ENCODE data around the gene MAP2K1.

The MAP2K1 gene

DNA sequence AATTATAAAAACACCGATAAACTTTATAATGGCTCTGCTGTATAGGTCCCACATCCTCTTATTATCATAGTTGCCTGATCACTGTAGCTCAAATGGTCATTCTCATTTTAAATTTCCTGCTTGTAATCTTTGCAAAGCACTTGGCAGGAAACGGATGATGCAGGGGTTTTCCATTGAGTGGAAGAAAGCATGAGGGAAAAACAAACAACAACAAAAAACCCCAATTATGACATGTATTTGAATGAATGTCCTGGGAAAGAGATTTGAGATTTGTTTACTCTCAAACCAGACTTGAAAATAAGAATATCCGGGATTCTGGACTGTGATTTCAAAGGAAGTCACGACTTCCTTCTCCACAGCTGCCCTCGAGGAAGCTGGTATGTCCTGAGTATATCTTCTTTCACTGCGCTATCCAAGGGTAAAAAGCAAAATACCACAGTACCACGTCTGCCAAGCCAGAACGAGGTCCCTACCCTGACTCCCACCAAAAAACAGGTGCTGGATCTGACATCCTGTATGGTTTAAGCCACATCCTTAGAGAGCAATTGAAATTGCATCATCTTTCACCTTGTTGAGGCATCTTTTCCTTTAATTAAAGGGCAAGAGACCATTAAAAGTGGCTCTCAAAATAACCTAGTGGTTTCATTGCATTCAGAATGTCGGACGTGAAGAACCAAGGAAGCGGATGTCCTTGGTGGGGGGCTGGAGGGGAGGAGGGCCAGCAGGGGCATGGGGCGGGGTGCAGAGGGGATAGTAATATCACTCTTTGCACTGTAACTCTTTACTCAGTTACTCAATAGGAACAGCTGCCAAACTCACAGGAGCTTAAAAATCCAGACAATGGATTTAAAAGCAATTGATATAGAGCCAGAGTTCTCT, 16.7 kb upstream of the MAP2K1 start:
- TF ChIP-seq, protein P1, sequence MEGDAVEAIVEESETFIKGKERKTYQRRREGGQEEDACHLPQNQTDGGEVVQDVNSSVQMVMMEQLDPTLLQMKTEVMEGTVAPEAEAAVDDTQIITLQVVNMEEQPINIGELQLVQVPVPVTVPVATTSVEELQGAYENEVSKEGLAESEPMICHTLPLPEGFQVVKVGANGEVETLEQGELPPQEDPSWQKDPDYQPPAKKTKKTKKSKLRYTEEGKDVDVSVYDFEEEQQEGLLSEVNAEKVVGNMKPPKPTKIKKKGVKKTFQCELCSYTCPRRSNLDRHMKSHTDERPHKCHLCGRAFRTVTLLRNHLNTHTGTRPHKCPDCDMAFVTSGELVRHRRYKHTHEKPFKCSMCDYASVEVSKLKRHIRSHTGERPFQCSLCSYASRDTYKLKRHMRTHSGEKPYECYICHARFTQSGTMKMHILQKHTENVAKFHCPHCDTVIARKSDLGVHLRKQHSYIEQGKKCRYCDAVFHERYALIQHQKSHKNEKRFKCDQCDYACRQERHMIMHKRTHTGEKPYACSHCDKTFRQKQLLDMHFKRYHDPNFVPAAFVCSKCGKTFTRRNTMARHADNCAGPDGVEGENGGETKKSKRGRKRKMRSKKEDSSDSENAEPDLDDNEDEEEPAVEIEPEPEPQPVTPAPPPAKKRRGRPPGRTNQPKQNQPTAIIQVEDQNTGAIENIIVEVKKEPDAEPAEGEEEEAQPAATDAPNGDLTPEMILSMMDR (IDR thresholded peaks at IDR 0.05) = no peak

DNA sequence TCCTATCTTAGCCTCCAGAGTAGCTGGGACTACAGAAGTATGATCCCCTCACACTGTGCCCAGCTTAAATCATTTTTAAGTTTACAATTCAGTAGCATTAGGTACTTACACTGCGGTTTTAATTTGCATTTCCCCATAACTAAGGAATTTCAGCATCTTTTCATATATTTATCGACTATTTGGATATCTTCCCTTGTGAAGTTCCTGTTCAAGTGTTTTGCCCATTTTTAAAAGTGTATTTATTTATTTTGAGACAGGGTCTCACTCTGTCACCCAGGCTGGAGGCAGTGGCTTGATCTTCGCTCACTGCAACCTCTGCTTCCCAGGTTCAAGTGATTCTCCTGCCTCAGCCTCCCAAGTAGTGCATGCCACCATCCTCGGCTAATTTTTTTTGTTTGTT, 12.5 kb upstream of the MAP2K1 start:
- TF ChIP-seq, protein P1 (IDR thresholded peaks at IDR 0.05) = no peak

- TF ChIP-seq, protein P1 (IDR thresholded peaks at IDR 0.05) = no peak
These were observed 7.8 kb upstream of the MAP2K1 start for GRCh38 chr15:66378814-66379430.

DNA sequence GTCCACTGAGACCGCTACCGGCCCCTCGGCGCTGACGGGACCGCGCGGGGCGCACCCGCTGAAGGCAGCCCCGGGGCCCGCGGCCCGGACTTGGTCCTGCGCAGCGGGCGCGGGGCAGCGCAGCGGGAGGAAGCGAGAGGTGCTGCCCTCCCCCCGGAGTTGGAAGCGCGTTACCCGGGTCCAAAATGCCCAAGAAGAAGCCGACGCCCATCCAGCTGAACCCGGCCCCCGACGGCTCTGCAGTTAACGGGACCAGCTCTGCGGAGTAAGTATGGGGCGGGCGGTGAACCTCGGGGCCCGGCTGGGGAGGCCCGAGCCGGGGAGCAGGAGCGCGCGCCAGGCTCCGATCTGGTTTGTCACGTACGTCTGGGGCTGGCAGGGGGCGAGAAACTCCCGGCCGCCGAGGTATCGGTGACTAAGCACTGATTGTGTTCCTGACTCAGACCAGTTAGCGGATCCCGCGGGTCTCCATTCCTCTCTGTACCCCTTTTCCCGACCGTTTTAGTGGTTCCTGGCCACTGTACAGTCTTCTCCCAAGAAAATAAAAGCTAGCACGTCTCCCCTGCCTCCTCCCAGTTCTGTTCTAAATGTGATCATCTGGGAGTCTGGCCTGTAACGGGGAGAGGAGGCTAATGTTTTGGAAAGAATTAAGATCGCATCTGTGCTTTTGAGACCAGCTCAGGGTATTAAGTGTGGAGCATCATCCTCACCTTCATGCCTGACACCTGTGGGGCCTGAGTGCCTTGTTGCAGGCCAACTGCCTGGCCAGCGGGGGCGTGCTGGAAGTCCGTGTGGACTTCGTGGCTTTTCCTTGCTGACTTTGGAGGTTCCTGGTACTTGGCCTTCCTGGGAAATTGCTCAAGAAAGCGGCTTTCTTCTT, 691 bp downstream of the MAP2K1 start:
- TF ChIP-seq, protein P1 (IDR thresholded peaks at IDR 0.05) = peak; percentile 58

DNA sequence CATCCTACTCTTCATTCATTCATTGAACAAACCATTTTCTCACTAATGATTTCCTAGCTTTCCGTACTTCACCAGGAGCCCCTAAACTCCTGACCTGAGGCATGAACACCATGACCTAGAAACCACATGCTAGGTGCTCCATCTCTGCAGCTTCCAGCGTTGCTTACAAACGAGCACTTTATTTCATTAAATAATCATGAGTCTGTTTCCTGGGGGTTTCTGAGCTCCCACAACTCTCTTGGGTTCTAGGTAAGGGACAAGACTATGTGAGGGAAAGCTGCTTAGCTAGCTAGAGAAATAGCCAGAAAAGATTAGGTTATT, 1.3 kb downstream of the MAP2K1 start:
- TF ChIP-seq, protein P1 (IDR thresholded peaks at IDR 0.05) = no peak

- TF ChIP-seq, protein P1 (IDR thresholded peaks at IDR 0.05) = no peak
These were observed 1.9 kb downstream of the MAP2K1 start for GRCh38 chr15:66388576-66388975.

- TF ChIP-seq, protein P1 (IDR thresholded peaks at IDR 0.05) = no peak
These were observed 2.6 kb downstream of the MAP2K1 start for GRCh38 chr15:66389098-66389858.

Measured in LNCAP (cell line).